GM12892 (cell line): ENCODE results near the gene DHX58.

Source experiments
- POLR2A ChIP-seq: IDR thresholded peaks from 2 replicates; pipeline ENCODE4 v1.6.1; 2011; ENCODE audit warnings: low read depth, low read length, control low read depth
- POLR2AphosphoS5 ChIP-seq: IDR thresholded peaks from 2 replicates; pipeline ENCODE4 v1.6.1; 2011; ENCODE audit warnings: low read depth, low read length, control low read depth
- TAF1 ChIP-seq: IDR thresholded peaks from 2 replicates; pipeline ENCODE4 v1.6.1; 2011; ENCODE audit warnings: low read depth, mild to moderate bottlenecking, control low read depth, low read length, borderline replicate concordance

- TF ChIP-seq POLR2A (no peak), POLR2AphosphoS5 (no peak), TAF1 (no peak)
These were observed 34.8 kb downstream of the DHX58 start for GRCh38 chr17:42077755-42078154.
